ENCODE measurements around the gene NPAS2. TPM values are rescaled to one million over a fixed set of nuclear protein-coding genes. Genes with fewer than 3 reads are reported as not detected.

The NPAS2 gene
- total RNA-seq, 2 donors from 2014 or later, result 1.1 to 1.6 TPM

DNA sequence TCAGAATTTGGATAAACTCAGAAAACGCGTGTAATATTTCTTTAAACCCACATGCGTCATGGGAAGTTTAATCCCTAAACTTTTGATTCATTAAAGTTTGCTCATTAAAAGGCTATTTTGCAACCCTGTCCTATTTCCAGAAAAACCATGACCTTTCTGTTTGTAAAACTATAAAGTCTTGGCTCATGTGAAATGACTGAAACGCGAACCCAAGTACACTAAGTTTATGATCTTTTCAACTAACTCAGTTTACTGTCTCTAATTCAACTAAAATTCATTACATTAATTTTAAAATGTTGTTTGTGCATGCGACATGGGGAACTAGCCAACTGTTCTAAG, 178.3 kb downstream of the NPAS2 start:
- H3K36me3 Mint-ChIP-seq (ENCODE audit: low read depth), result peaks cover 8% of the 10 kb centered on the region
- H3K4me3 Mint-ChIP-seq, result no peak overlapping the region
- peaks cover 3% of the 10 kb centered on the region for H3K9me3 Mint-ChIP-seq
- no peak for DNase-seq
- H3K27ac Mint-ChIP-seq, result no peak overlapping the region
- Histone ChIP-seq H3K4me3 (ENCODE audit: low read length) (no peak overlapping the region), H3K9me3 (ENCODE audit: control insufficient read depth, low read length) (no peaks in the 10 kb centered on the region), H3K27ac (ENCODE audit: low read depth, low read length) (no peak overlapping the region), H3K4me1 (ENCODE audit: control insufficient read depth, insufficient read depth, low read length) (no peaks in the 10 kb centered on the region), H3K27me3 (ENCODE audit: control insufficient read depth, insufficient read depth, low read length, poor library complexity, severe bottlenecking) (no peaks in the 10 kb centered on the region), H3K9ac (ENCODE audit: extremely low read depth, low read length, poor library complexity, severe bottlenecking) (no peak overlapping the region), H3K36me3 (ENCODE audit: control insufficient read depth, insufficient read depth, low read length) (peaks cover 6% of the 10 kb centered on the region)
- TF ChIP-seq, protein P1, sequence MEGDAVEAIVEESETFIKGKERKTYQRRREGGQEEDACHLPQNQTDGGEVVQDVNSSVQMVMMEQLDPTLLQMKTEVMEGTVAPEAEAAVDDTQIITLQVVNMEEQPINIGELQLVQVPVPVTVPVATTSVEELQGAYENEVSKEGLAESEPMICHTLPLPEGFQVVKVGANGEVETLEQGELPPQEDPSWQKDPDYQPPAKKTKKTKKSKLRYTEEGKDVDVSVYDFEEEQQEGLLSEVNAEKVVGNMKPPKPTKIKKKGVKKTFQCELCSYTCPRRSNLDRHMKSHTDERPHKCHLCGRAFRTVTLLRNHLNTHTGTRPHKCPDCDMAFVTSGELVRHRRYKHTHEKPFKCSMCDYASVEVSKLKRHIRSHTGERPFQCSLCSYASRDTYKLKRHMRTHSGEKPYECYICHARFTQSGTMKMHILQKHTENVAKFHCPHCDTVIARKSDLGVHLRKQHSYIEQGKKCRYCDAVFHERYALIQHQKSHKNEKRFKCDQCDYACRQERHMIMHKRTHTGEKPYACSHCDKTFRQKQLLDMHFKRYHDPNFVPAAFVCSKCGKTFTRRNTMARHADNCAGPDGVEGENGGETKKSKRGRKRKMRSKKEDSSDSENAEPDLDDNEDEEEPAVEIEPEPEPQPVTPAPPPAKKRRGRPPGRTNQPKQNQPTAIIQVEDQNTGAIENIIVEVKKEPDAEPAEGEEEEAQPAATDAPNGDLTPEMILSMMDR (conservative IDR thresholded peaks at IDR 0.05), result no peak
- H3K27me3 Mint-ChIP-seq (ENCODE audit: insufficient read depth), result peaks cover 2% of the 10 kb centered on the region
- peaks cover 9% of the 10 kb centered on the region for H3K4me1 Mint-ChIP-seq
- 94 to 95% methylated on average over 3 to 6 of the region's 6 CpGs for WGBS, 2 experiments (ENCODE audit: insufficient coverage in 1 of 2, insufficient read length in 1 of 2)

DNA sequence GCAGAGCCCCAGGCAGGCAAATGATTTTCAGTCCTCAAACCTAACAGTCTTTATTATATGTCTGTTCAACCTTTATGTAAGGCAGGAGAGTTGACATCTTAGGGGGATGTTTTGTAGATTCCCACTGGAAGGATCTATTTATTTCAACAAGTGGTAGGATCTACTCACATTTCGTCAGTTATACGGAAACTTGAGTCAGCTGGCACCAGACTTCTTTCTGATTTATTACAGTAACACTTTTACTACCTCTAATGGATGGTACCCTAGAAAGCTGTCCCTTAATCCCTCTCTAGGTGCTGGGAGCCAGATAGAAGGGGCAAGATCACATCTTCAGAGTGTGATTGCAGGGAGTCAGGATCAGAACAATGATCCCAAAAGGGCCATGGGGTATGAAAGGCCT, 180.1 kb downstream of the NPAS2 start:
- Mint-ChIP-seq H3K4me1 (peaks cover 23% of the 10 kb centered on the region), H3K27me3 (ENCODE audit: insufficient read depth) (peaks cover 2% of the 10 kb centered on the region), H3K4me3 (no peak overlapping the region), H3K9me3 (peaks cover 3% of the 10 kb centered on the region), H3K36me3 (ENCODE audit: low read depth) (peaks cover 25% of the 10 kb centered on the region), H3K27ac (no peak overlapping the region)
- H3K9ac ChIP-seq (ENCODE audit: extremely low read depth, low read length, poor library complexity, severe bottlenecking), result no peak overlapping the region
- no peak for DNase-seq
- no peak overlapping the region for H3K4me3 ChIP-seq (ENCODE audit: low read length)
- H3K27me3 ChIP-seq (ENCODE audit: control insufficient read depth, insufficient read depth, low read length, poor library complexity, severe bottlenecking), result no peaks in the 10 kb centered on the region
- peaks cover 24% of the 10 kb centered on the region for H3K36me3 ChIP-seq (ENCODE audit: control insufficient read depth, insufficient read depth, low read length)
- no peaks in the 10 kb centered on the region for H3K9me3 ChIP-seq (ENCODE audit: control insufficient read depth, low read length)
- H3K4me1 ChIP-seq (ENCODE audit: control insufficient read depth, insufficient read depth, low read length), result no peaks in the 10 kb centered on the region
- TF ChIP-seq, protein P1 (conservative IDR thresholded peaks at IDR 0.05), result no peak
- WGBS, 2 experiments (ENCODE audit: insufficient coverage in 1 of 2, insufficient read length in 1 of 2), result 86 to 100% methylated on average over 2 of the region's 2 CpGs
- no peak overlapping the region for H3K27ac ChIP-seq (ENCODE audit: low read depth, low read length)

DNA sequence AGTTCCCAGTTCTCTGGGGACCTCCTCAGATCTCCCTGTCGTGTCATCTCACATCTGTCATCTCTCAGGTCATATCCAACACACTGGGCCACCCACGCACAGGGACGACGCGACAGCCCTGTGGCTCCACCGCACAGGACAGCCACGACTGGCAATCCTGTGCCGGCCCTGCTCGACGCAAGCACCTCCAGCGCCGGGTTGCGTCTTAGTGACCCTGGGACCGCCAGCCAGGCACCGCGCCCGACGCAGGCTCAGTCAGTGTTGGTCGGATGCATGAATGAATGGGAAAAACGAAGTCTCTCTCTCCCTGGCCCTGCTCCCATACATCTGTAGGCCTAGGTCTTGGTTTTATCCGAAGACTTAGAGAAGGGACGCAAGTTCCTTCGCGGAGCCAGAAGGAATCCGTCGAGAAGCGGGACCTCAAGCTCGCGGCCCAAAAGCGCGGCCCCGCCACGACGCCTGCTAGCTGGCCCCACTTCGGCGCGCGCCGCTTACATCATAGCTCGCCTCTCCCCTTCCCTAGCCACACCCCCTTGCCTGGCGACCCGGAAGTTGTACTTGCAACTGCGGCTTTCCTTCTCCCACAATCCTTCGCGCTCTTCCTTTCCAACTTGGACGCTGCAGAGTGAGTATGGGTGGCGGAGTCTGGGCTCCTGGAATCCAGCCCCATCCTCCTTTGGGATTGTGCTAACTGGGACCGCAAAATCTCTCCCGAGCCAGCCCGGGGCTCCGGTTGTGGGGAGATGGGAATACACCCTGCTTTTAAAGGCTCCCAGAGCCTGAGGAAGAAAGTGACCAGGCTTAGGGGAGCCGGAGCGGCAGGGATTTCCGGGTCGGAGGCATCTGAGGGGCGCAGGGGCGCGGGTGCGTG, 182.0 kb downstream of the NPAS2 start, which contains the start of gene RPL31:
TSS of gene RPL31 (plus strand) at position 599 of the 871 bp plus-strand sequence. CDS start 413 bp downstream, outside the sequence.
- 12 to 27% methylated on average over 22 to 59 of the region's 59 CpGs for WGBS, 2 experiments (ENCODE audit: insufficient coverage in 1 of 2, insufficient read length in 1 of 2)
- Mint-ChIP-seq H3K36me3 (ENCODE audit: low read depth) (peaks cover 45% of the 10 kb centered on the region), H3K4me3 (peak within 1 kb of the TSS; percentile 98), H3K4me1 (peaks cover 23% of the 10 kb centered on the region), H3K9me3 (peaks cover 3% of the 10 kb centered on the region), H3K27me3 (ENCODE audit: insufficient read depth) (peaks cover 2% of the 10 kb centered on the region), H3K27ac (peak within 1 kb of the TSS; percentile 95)
- Histone ChIP-seq H3K4me3 (ENCODE audit: low read length) (peak within 1 kb of the TSS; percentile 97), H3K27ac (ENCODE audit: low read depth, low read length) (peak within 1 kb of the TSS; percentile 94), H3K36me3 (ENCODE audit: control insufficient read depth, insufficient read depth, low read length) (peaks cover 44% of the 10 kb centered on the region), H3K9ac (ENCODE audit: extremely low read depth, low read length, poor library complexity, severe bottlenecking) (peak within 1 kb of the TSS; percentile 99), H3K9me3 (ENCODE audit: control insufficient read depth, low read length) (no peaks in the 10 kb centered on the region), H3K4me1 (ENCODE audit: control insufficient read depth, insufficient read depth, low read length) (no peaks in the 10 kb centered on the region), H3K27me3 (ENCODE audit: control insufficient read depth, insufficient read depth, low read length, poor library complexity, severe bottlenecking) (no peaks in the 10 kb centered on the region)
- peak; percentile 98 for DNase-seq
- TF ChIP-seq, protein P1 (conservative IDR thresholded peaks at IDR 0.05), result no peak
